ENCODE results near the gene STIM1.

- no peak for TF ChIP-seq CTCF (IDR thresholded peaks at IDR 0.05)
- no peak for TF ChIP-seq POLR2A (IDR thresholded peaks at IDR 0.05)
Measured at GRCh38 chr11:3913921-3914320, 58.5 kb downstream of the STIM1 start.

Measured in gastroesophageal sphincter (tissue), 3 donors.